ENCODE results near the gene TEAD4. TPM values are rescaled to one million over a fixed set of nuclear protein-coding genes. Genes with fewer than 3 reads are reported as not detected.

The TEAD4 gene
- total RNA-seq, 2 experiments from 2014 or later = not detected

- Histone ChIP-seq H3K9me2 (ENCODE audit: insufficient read depth, low read length) (no peaks in the 10 kb centered on the region), H3K9me3 (ENCODE audit: low read length) (no peaks in the 10 kb centered on the region), H3K4me3 (ENCODE audit: low read depth, low read length, poor library complexity, severe bottlenecking) (no peak overlapping the region), H3K4me1 (ENCODE audit: insufficient read depth, low read length, poor library complexity, severe bottlenecking) (no peaks in the 10 kb centered on the region), H2AFZ (ENCODE audit: low read length) (no peak overlapping the region), H3K36me3 (ENCODE audit: insufficient read depth, low read length) (no peaks in the 10 kb centered on the region), H4K20me1 (ENCODE audit: insufficient read depth, low read length) (no peaks in the 10 kb centered on the region), H3K4me2 (ENCODE audit: low read length) (no peak overlapping the region), H3K79me2 (ENCODE audit: insufficient read depth, low read depth, low read length) (no peaks in the 10 kb centered on the region), H3K27ac (ENCODE audit: low read depth, low read length, poor library complexity, severe bottlenecking) (no peak overlapping the region)
- ChIA-PET POLR2A (no interaction called here), CTCF (ENCODE audit: unreplicated experiment) (no interaction called here)
- no peak for TF ChIP-seq EZH2phosphoT487 (IDR thresholded peaks at IDR 0.05; ENCODE audit: borderline replicate concordance, low read depth, low read length)
- no peak for TF ChIP-seq CTCF (conservative IDR thresholded peaks at IDR 0.05; ENCODE audit: low read length)
- no TSS peak for BruUV-seq (replicated peaks)
- intact Hi-C loops (cut with micrococcal nuclease; ENCODE audit: unreplicated experiment) = no loop called here
- DNase-seq (ENCODE audit: low spot score) = no peak
Observed at GRCh38 chr12:2973566-2973965, 14.4 kb downstream of the TEAD4 start.

GRCh38 chr12:2974560-2974971 lies 15.4 kb downstream of the TEAD4 start:
- DNase-seq (ENCODE audit: low spot score) = no peak
- no TSS peak for BruUV-seq (replicated peaks)

More at GRCh38 chr12:2974560-2974971, 15.4 kb downstream of the TEAD4 start:
- intact Hi-C loops (cut with micrococcal nuclease; ENCODE audit: unreplicated experiment) = no loop called here
- Histone ChIP-seq H4K20me1 (ENCODE audit: insufficient read depth, low read length) (no peaks in the 10 kb centered on the region), H2AFZ (ENCODE audit: low read length) (no peak overlapping the region), H3K79me2 (ENCODE audit: insufficient read depth, low read depth, low read length) (no peaks in the 10 kb centered on the region), H3K36me3 (ENCODE audit: insufficient read depth, low read length) (no peaks in the 10 kb centered on the region), H3K4me2 (ENCODE audit: low read length) (no peak overlapping the region), H3K9me2 (ENCODE audit: insufficient read depth, low read length) (no peaks in the 10 kb centered on the region), H3K4me3 (ENCODE audit: low read depth, low read length, poor library complexity, severe bottlenecking) (no peak overlapping the region), H3K4me1 (ENCODE audit: insufficient read depth, low read length, poor library complexity, severe bottlenecking) (no peaks in the 10 kb centered on the region), H3K9me3 (ENCODE audit: low read length) (no peaks in the 10 kb centered on the region), H3K27ac (ENCODE audit: low read depth, low read length, poor library complexity, severe bottlenecking) (no peak overlapping the region)
- ChIA-PET CTCF (ENCODE audit: unreplicated experiment) (no interaction called here), POLR2A (no interaction called here)
- TF ChIP-seq EZH2phosphoT487 (IDR thresholded peaks at IDR 0.05; ENCODE audit: borderline replicate concordance, low read depth, low read length) = no peak
- no peak for TF ChIP-seq CTCF (conservative IDR thresholded peaks at IDR 0.05; ENCODE audit: low read length)

All from OCI-LY7 (cell line).